H9 (cell line): ENCODE measurements around the gene KCNMB4. TPM values are rescaled to one million over a fixed set of nuclear protein-coding genes. Genes with fewer than 3 reads are reported as not detected.

Experiments used
- DNase-seq: peaks from one replicate; pipeline ENCODE4 v3.0.0-alpha.2; 2017
- H2AFZ ChIP-seq: one replicate; pipeline ENCODE4 v1.6.1; 2013; ENCODE audit warnings: mild to moderate bottlenecking, low read length, control low read depth, moderate library complexity
- H2AK5ac ChIP-seq: 2 replicates; pipeline ENCODE4 v1.6.1; 2013; ENCODE audit warnings: low read length, control low read depth, mixed read lengths; ENCODE audit not compliant: insufficient read length
- H2BK120ac ChIP-seq: one replicate; pipeline ENCODE4 v1.6.1; 2013; ENCODE audit warnings: low read depth, mild to moderate bottlenecking, low read length, control low read depth, inconsistent platforms; ENCODE audit not compliant: poor library complexity, severe bottlenecking
- H2BK12ac ChIP-seq: 2 replicates; pipeline ENCODE4 v1.6.1; 2013; ENCODE audit warnings: low read length, control low read depth, mixed read lengths, low read depth; ENCODE audit not compliant: insufficient read length
- H2BK15ac ChIP-seq: 2 replicates; pipeline ENCODE4 v1.6.1; 2013; ENCODE audit warnings: low read depth, low read length, control low read depth
- H2BK20ac ChIP-seq: one replicate; pipeline ENCODE4 v1.6.1; 2013; ENCODE audit warnings: low read depth, mild to moderate bottlenecking, low read length, control low read depth, inconsistent platforms; ENCODE audit not compliant: poor library complexity, severe bottlenecking
- H2BK5ac ChIP-seq: 2 replicates; pipeline ENCODE4 v1.6.1; 2013; ENCODE audit warnings: low read length, control low read depth, mixed read lengths; ENCODE audit not compliant: insufficient read length
- H3K14ac ChIP-seq: 2 replicates; pipeline ENCODE4 v1.6.1; 2013; ENCODE audit warnings: low read length, control low read depth; ENCODE audit not compliant: insufficient read depth
- H3K18ac ChIP-seq: 2 replicates; pipeline ENCODE4 v1.6.1; 2013; ENCODE audit warnings: low read depth, mild to moderate bottlenecking, mixed read lengths, low read length, control low read depth; ENCODE audit not compliant: insufficient read length
- H3K23ac ChIP-seq: 2 replicates; pipeline ENCODE4 v1.6.1; 2013; ENCODE audit warnings: low read length, control low read depth, mixed read lengths, low read depth; ENCODE audit not compliant: insufficient read length
- H3K23me2 ChIP-seq: 2 replicates; pipeline ENCODE4 v1.6.1; 2013; ENCODE audit warnings: low read depth, mild to moderate bottlenecking, mixed read lengths, low read length, control low read depth; ENCODE audit not compliant: insufficient read length, poor library complexity, severe bottlenecking
- H3K27ac ChIP-seq: 2 replicates; pipeline ENCODE4 v1.5.1; 2013; ENCODE audit warnings: low read length, control low read depth, mixed read lengths, low read depth; ENCODE audit not compliant: insufficient read length
- H3K27me3 ChIP-seq: 2 replicates; pipeline ENCODE4 v1.6.1; 2013; ENCODE audit warnings: low read length, control low read depth, inconsistent platforms; ENCODE audit not compliant: insufficient read depth
- H3K4ac ChIP-seq: 2 replicates; pipeline ENCODE4 v1.6.1; 2013; ENCODE audit warnings: low read depth, mild to moderate bottlenecking, control low read depth, inconsistent platforms, low read length, moderate library complexity
- H3K4me1 ChIP-seq: 2 replicates; pipeline ENCODE4 v1.6.1; 2013; ENCODE audit warnings: low read length, control low read depth, inconsistent platforms; ENCODE audit not compliant: insufficient read depth
- H3K4me2 ChIP-seq: 2 replicates; pipeline ENCODE4 v1.6.1; 2013; ENCODE audit warnings: low read length, control low read depth, mixed read lengths; ENCODE audit not compliant: insufficient read length, insufficient read depth
- H3K56ac ChIP-seq: 2 replicates; pipeline ENCODE4 v1.6.1; 2013; ENCODE audit warnings: low read depth, mild to moderate bottlenecking, mixed read lengths, low read length, control low read depth; ENCODE audit not compliant: insufficient read length
- H3K79me1 ChIP-seq: 2 replicates; pipeline ENCODE4 v1.6.1; 2013; ENCODE audit warnings: low read depth, mild to moderate bottlenecking, moderate library complexity, low read length, control low read depth, inconsistent platforms; ENCODE audit not compliant: insufficient read depth, poor library complexity, severe bottlenecking
- H3K79me2 ChIP-seq: 2 replicates; pipeline ENCODE4 v1.6.1; 2013; ENCODE audit warnings: low read length, control low read depth, inconsistent platforms; ENCODE audit not compliant: insufficient read depth
- H3K9ac ChIP-seq: 2 replicates; pipeline ENCODE4 v1.6.1; 2013; ENCODE audit warnings: low read length, control low read depth, mixed read lengths; ENCODE audit not compliant: insufficient read length; ENCODE audit errors: extremely low read depth
- H3K9me3 ChIP-seq: one replicate; pipeline ENCODE4 v1.6.1; 2013; ENCODE audit warnings: low read depth, low read length, inconsistent platforms; ENCODE audit not compliant: control insufficient read depth
- H3T11ph ChIP-seq: one replicate; pipeline ENCODE4 v1.6.1; 2013; ENCODE audit warnings: mild to moderate bottlenecking, low read length, control low read depth, inconsistent platforms
- H4K20me1 ChIP-seq: one replicate; pipeline ENCODE4 v1.6.1; 2013; ENCODE audit not compliant: control insufficient read depth, insufficient read length, insufficient read depth
- H4K5ac ChIP-seq: 2 replicates; pipeline ENCODE4 v1.6.1; 2013; ENCODE audit warnings: low read depth, mild to moderate bottlenecking, mixed read lengths, low read length, control low read depth; ENCODE audit not compliant: insufficient read length
- H4K8ac ChIP-seq: replicated peaks from 2 replicates; pipeline ENCODE4 v1.6.1; 2013; ENCODE audit warnings: low read length, control low read depth, mixed read lengths, low read depth; ENCODE audit not compliant: insufficient read length
- H4K91ac ChIP-seq: 2 replicates; pipeline ENCODE4 v1.6.1; 2013; ENCODE audit warnings: low read depth, mild to moderate bottlenecking, moderate library complexity, mixed read lengths, low read length, control low read depth; ENCODE audit not compliant: insufficient read length
- H3K27ac Mint-ChIP-seq, 3 experiments: 2 replicates in 2 of 3; 3 replicates in 1 of 3; pipeline ENCODE4 v1.8.0; 2020 to 2021; ENCODE audit warnings: mixed read lengths in 3 of 3, mild to moderate bottlenecking in 1 of 3, moderate library complexity in 1 of 3
- H3K27me3 Mint-ChIP-seq: 2 replicates; pipeline ENCODE4 v1.8.0; 2021; ENCODE audit warnings: low read depth, mild to moderate bottlenecking, moderate library complexity, mixed read lengths
- H3K36me3 Mint-ChIP-seq, 3 experiments: 2 replicates in 2 of 3; 3 replicates in 1 of 3; pipeline ENCODE4 v1.8.0; 2020 to 2021; ENCODE audit warnings: low read depth in 3 of 3, mixed read lengths in 3 of 3; ENCODE audit not compliant: insufficient read depth in 1 of 3
- H3K4me1 Mint-ChIP-seq, 2 experiments: 2 replicates each; pipeline ENCODE4 v1.8.0; 2020; ENCODE audit warnings: mixed read lengths in 2 of 2
- H3K4me3 Mint-ChIP-seq, 2 experiments: 2 replicates in 1 of 2; 3 replicates in 1 of 2; pipeline ENCODE4 v1.8.0; 2020 to 2021; ENCODE audit warnings: mild to moderate bottlenecking in 2 of 2, mixed read lengths in 2 of 2, moderate library complexity in 1 of 2
- H3K9me3 Mint-ChIP-seq, 2 experiments: 2 replicates in 1 of 2; 3 replicates in 1 of 2; pipeline ENCODE4 v1.8.0; 2020; ENCODE audit warnings: mild to moderate bottlenecking in 2 of 2, mixed read lengths in 2 of 2, moderate library complexity in 1 of 2
- CTCF ChIP-seq: fragments of 200-600 bp; sonication (generic); conservative IDR thresholded peaks from 3 replicates; pipeline ENCODE4 v1.8.0; 2021; ENCODE audit warnings: antibody characterized with exemption, mild to moderate bottlenecking
- WGBS: extraction: QIAGEN DNeasy Blood & Tissue Kit; methylation state at CpG from one replicate; pipeline ENCODE4 v1.1.7; 2013; ENCODE audit warnings: missing lambda C conversion rate, low lambda C conversion rate, mixed read lengths; ENCODE audit not compliant: insufficient read length; ENCODE audit errors: extremely low coverage; 5-methylcytosine and 5-hydroxymethylcytosine counted together
- total RNA-seq: library from RNA; stranded (reverse); gene quantifications from 2 replicates; pipeline ENCODE4 v1.2.1, GENCODE V29; 2021

KCNMB4 gene
- total RNA-seq, 1 experiment from 2014 or later = 16.2 TPM

- TF ChIP-seq CTCF = no peak
- H3K27ac Mint-ChIP-seq = no peak overlapping the region
- Histone ChIP-seq H3K4ac (no peak overlapping the region), H3K18ac (no peak overlapping the region), H3K27ac (no peak overlapping the region), H3K14ac (no peak overlapping the region), H4K91ac (no peak overlapping the region), H2BK5ac (no peak overlapping the region), H2BK20ac (no peak overlapping the region), H4K5ac (no peak overlapping the region), H3K4me1 (no peaks in the 10 kb centered on the region), H3K23ac (no peak overlapping the region), H3K56ac (no peak overlapping the region), H2BK15ac (no peak overlapping the region), H2AK5ac (no peak overlapping the region), H3K23me2 (no peaks in the 10 kb centered on the region), H4K8ac (no peak overlapping the region), H3T11ph (no peak overlapping the region), H3K9me3 (no peaks in the 10 kb centered on the region), H3K4me2 (no peak overlapping the region), H3K79me1 (no peaks in the 10 kb centered on the region), H3K79me2 (no peaks in the 10 kb centered on the region), H3K9ac (no peak overlapping the region), H4K20me1 (no peaks in the 10 kb centered on the region), H3K27me3 (no peaks in the 10 kb centered on the region), H2AFZ (no peak overlapping the region), H2BK12ac (no peak overlapping the region), H2BK120ac (no peak overlapping the region)
- H3K4me1 Mint-ChIP-seq = peaks cover 5% of the 10 kb centered on the region in 2 experiments; a peak in 2 of 4 replicates
- H3K9me3 Mint-ChIP-seq = peaks cover 16 to 25% of the 10 kb centered on the region in 2 experiments
- no CpG with 5 or more reads among the region's 10 CpGs for WGBS
- DNase-seq = no peak
- H3K27me3 Mint-ChIP-seq = no peaks in the 10 kb centered on the region; the same call in 1 of the 2 replicates
- H3K36me3 Mint-ChIP-seq = peaks cover 19 to 26% (median 20%) of the 10 kb centered on the region in 3 experiments
- no peak overlapping the region for H3K4me3 Mint-ChIP-seq
Measured at GRCh38 chr12:70467918-70468733, 102.0 kb downstream of the KCNMB4 start.
